Erythroblast (primary cell): ENCODE measurements around the gene NOTCH2.

Experiments used
- GATA1 ChIP-seq: IDR thresholded peaks from 2 replicates; pipeline ENCODE4 v1.6.1; 2011; ENCODE audit warnings: low read depth, mild to moderate bottlenecking, control low read depth, low read length, moderate library complexity
- POLR2A ChIP-seq: IDR thresholded peaks from 2 replicates; pipeline ENCODE4 v1.6.1; 2011; ENCODE audit warnings: mild to moderate bottlenecking, low read length

GRCh38 chr1:119926553-119926952, 142.9 kb downstream of the NOTCH2 start:
- no peak for TF ChIP-seq POLR2A
- TF ChIP-seq GATA1, result no peak
